A549 (cell line): ENCODE results near the gene FAM170B. TPM values are rescaled to one million over a fixed set of nuclear protein-coding genes. Genes with fewer than 3 reads are reported as not detected.

Source experiments
- ATAC-seq, 2 experiments: fragments of 200-7000 bp in 1 of 2; fragments of >200 bp in 1 of 2; cut with Nextera tagmentation in 1 of 2; cut with Tn5 transposase in 1 of 2; 3 replicates each; pipeline versions ENCODE4 v1.8.0 to v1.9.1; 2018 to 2020; ENCODE audit warnings: mild to moderate bottlenecking in 1 of 2, moderate library complexity in 1 of 2
- CTCF ChIA-PET: fragments of 300-600 bp; sonication (Branson Sonifier 250); formaldehyde crosslinking; extraction: SDS; loops from one replicate; lab custom pipeline; 2021; ENCODE audit warnings: antibody characterized with exemption, inconsistent platforms; lab: Yijun Ruan, JAX
- POLR2A ChIA-PET: fragments of 350-600 bp; formaldehyde crosslinking; extraction: SDS; loops from one replicate; lab custom pipeline; 2021; ENCODE audit warnings: antibody characterized with exemption, inconsistent platforms; lab: Yijun Ruan, JAX
- DNase-seq, 2 experiments: peaks; one replicate each; pipeline versions ENCODE4 v3.0.0 to v3.0.0-alpha.2; 2011 to 2016; ENCODE audit warnings: low read depth in 1 of 2, low spot score in 1 of 2
- FAIRE-seq: peaks from 2 replicates; lab custom pipeline; 2011; peaks lifted over from hg19 to GRCh38; lab: Jason Lieb, UNC
- H3K27ac ChIP-seq, 2 experiments: fragments of >200 bp; sonication (Bioruptor Twin); formaldehyde crosslinking; 3 replicates each; pipeline ENCODE4 v1.5.1; 2016 to 2017
- H3K4me1 ChIP-seq: fragments of >200 bp; sonication (Bioruptor Twin); formaldehyde crosslinking; 3 replicates; pipeline ENCODE4 v1.6.1; 2016
- H3K4me2 ChIP-seq: fragments of >200 bp; sonication (Bioruptor Twin); formaldehyde crosslinking; 3 replicates; pipeline ENCODE4 v1.6.1; 2016
- H3K4me3 ChIP-seq: fragments of >200 bp; sonication (Bioruptor Twin); formaldehyde crosslinking; 3 replicates; pipeline ENCODE4 v1.5.1; 2016
- H3K9me3 ChIP-seq: fragments of >200 bp; sonication (Bioruptor Twin); formaldehyde crosslinking; 3 replicates; pipeline ENCODE4 v1.6.1; 2016
- BHLHE40 ChIP-seq: IDR thresholded peaks from 2 replicates; pipeline ENCODE4 v1.6.1; 2012; ENCODE audit warnings: low read depth, low read length, inconsistent platforms
- CBX2 ChIP-seq: fragments of 200-600 bp; sonication (generic); IDR thresholded peaks from 2 replicates; pipeline ENCODE4 v1.6.1; 2016; ENCODE audit warnings: low read depth, mild to moderate bottlenecking, borderline replicate concordance
- CEBPB ChIP-seq, 2 experiments: fragments of >200 bp in 1 of 2; sonication (Bioruptor Twin) in 1 of 2; formaldehyde crosslinking in 1 of 2; IDR thresholded peaks; 2 replicates each; pipeline ENCODE4 v1.6.1; 2012 to 2016
- CHD2 ChIP-seq: fragments of 150-350 bp; IDR thresholded peaks from 2 replicates; pipeline ENCODE4 v1.6.1; 2014; ENCODE audit warnings: low read length; ENCODE audit not compliant: partially characterized antibody
- CHD4 ChIP-seq: fragments of 200-600 bp; sonication (generic); IDR thresholded peaks from 2 replicates; pipeline ENCODE4 v1.6.1; 2016; ENCODE audit warnings: antibody characterized with exemption, mild to moderate bottlenecking, borderline replicate concordance
- EHF ChIP-seq: fragments of 250-450 bp; sonication (Bioruptor Pico); IDR thresholded peaks from 2 replicates; pipeline ENCODE4 v1.5.0; 2020; ENCODE audit warnings: mild to moderate bottlenecking
- EP300 ChIP-seq, 2 experiments: fragments of >200 bp; sonication (Bioruptor Twin); formaldehyde crosslinking; IDR thresholded peaks; 2 replicates in 1 of 2; 3 replicates in 1 of 2; pipeline ENCODE4 v1.6.1; 2016 to 2017
- FOSL2 ChIP-seq, 2 experiments: fragments of 450-650 bp in 1 of 2; fragments of >200 bp in 1 of 2; sonication (Bioruptor Twin) in 1 of 2; formaldehyde crosslinking; IDR thresholded peaks; 2 replicates each; pipeline versions ENCODE4 v1.5.0 to v1.6.1; 2016 to 2020; ENCODE audit warnings: mild to moderate bottlenecking in 1 of 2, moderate library complexity in 1 of 2
- FOXS1 ChIP-seq: fragments of 250-450 bp; sonication (Bioruptor Pico); IDR thresholded peaks from 2 replicates; pipeline ENCODE4 v1.5.0; 2020; ENCODE audit warnings: mild to moderate bottlenecking, moderate library complexity
- GATA3 ChIP-seq: IDR thresholded peaks from 2 replicates; pipeline ENCODE4 v1.6.1; 2012; ENCODE audit warnings: borderline replicate concordance
- HOXA7 ChIP-seq: fragments of 250-450 bp; sonication (Bioruptor Pico); IDR thresholded peaks from 2 replicates; pipeline ENCODE4 v1.5.0; 2020; ENCODE audit warnings: mild to moderate bottlenecking, moderate library complexity
- HOXB13 ChIP-seq: fragments of 250-450 bp; sonication (Bioruptor Pico); IDR thresholded peaks from 2 replicates; pipeline ENCODE4 v1.5.0; 2020; ENCODE audit warnings: low read depth, mild to moderate bottlenecking, moderate library complexity
- HOXB5 ChIP-seq: fragments of 250-450 bp; sonication (Bioruptor Pico); IDR thresholded peaks from 2 replicates; pipeline ENCODE4 v1.5.0; 2020; ENCODE audit warnings: mild to moderate bottlenecking, moderate library complexity
- JUN ChIP-seq, 2 experiments: fragments of >200 bp; sonication (Bioruptor Twin); formaldehyde crosslinking; IDR thresholded peaks; 2 replicates in 1 of 2; 3 replicates in 1 of 2; pipeline ENCODE4 v1.6.1; 2016 to 2017
- KDM1A ChIP-seq: fragments of 200-600 bp; sonication (generic); IDR thresholded peaks from 2 replicates; pipeline ENCODE4 v1.6.1; 2016; ENCODE audit warnings: low read depth, mild to moderate bottlenecking
- MAZ ChIP-seq: fragments of 150-350 bp; IDR thresholded peaks from 2 replicates; pipeline ENCODE4 v1.6.1; 2014; ENCODE audit warnings: antibody characterized with exemption, low read depth, low read length, borderline replicate concordance
- NFE2L2 ChIP-seq: fragments of 150-350 bp; conservative IDR thresholded peaks from 2 replicates; pipeline ENCODE4 v1.6.1; 2014; ENCODE audit warnings: low read length
- PBX3 ChIP-seq: IDR thresholded peaks from 2 replicates; pipeline ENCODE4 v1.6.1; 2012
- RAD21 ChIP-seq, 2 experiments: fragments of >200 bp in 1 of 2; sonication (Bioruptor Twin) in 1 of 2; formaldehyde crosslinking in 1 of 2; IDR thresholded peaks in 1 of 2; conservative IDR thresholded peaks in 1 of 2; 2 replicates in 1 of 2; 3 replicates in 1 of 2; pipeline ENCODE4 v1.6.1; 2012 to 2018; ENCODE audit warnings: inconsistent platforms in 1 of 2
- RCOR1 ChIP-seq: fragments of 150-350 bp; IDR thresholded peaks from 2 replicates; pipeline ENCODE4 v1.6.1; 2014; ENCODE audit warnings: antibody characterized with exemption, low read length, low read depth
- SREBF2 ChIP-seq: fragments of 450-650 bp; IDR thresholded peaks from 2 replicates; pipeline ENCODE4 v1.6.1; 2014; ENCODE audit warnings: mild to moderate bottlenecking, moderate library complexity
- TFCP2L1 ChIP-seq: fragments of 250-450 bp; sonication (Bioruptor Pico); IDR thresholded peaks from 2 replicates; pipeline ENCODE4 v1.5.0; 2021; ENCODE audit warnings: mild to moderate bottlenecking
- ZFP36 ChIP-seq: fragments of 450-650 bp; IDR thresholded peaks from 2 replicates; pipeline ENCODE4 v1.6.1; 2014; ENCODE audit warnings: borderline replicate concordance; ENCODE audit not compliant: partially characterized antibody
- WGBS: methylation state at CpG from one replicate; pipeline ENCODE4 v1.1.6; 2017; ENCODE audit errors: missing lambda C conversion rate; 5-methylcytosine and 5-hydroxymethylcytosine counted together
- polyA plus RNA-seq, 4 experiments: library from polyadenylated mRNA; depleted of rRNA in 3 of 4; stranded (reverse); fragments of >200 nt; fragmentation: RNase III in 1 of 4; extraction: RNeasy Plus Mini Kit Qiagen cat#74134 plus additional on column Dnase treatment in 1 of 4; gene quantifications; 2 replicates in 3 of 4; 3 replicates in 1 of 4; pipeline ENCODE4 v1.2.3, GENCODE V29; 2011 to 2017
- TF ChIP-seq, protein P1 (sequence below): fragments of 250-450 bp; sonication (Bioruptor Pico); IDR thresholded peaks from 2 replicates; pipeline ENCODE4 v1.5.0; 2021; ENCODE audit warnings: mild to moderate bottlenecking, moderate library complexity, borderline replicate concordance
- TF ChIP-seq, protein P2 (sequence below): fragments of 450-650 bp; IDR thresholded peaks from 2 replicates; pipeline ENCODE4 v1.6.1; 2014; ENCODE audit warnings: antibody characterized with exemption
- TF ChIP-seq, protein P3 (sequence below): fragments of >200 bp; sonication (Bioruptor Twin); formaldehyde crosslinking; IDR thresholded peaks from 2 replicates; pipeline ENCODE4 v1.6.1; 2016
- TF ChIP-seq, protein P4 (sequence below): fragments of 250-450 bp; sonication (Bioruptor Pico); IDR thresholded peaks from 2 replicates; pipeline ENCODE4 v1.5.0; 2020; ENCODE audit warnings: low read depth, mild to moderate bottlenecking, moderate library complexity
- TF ChIP-seq, protein P5 (sequence below): fragments of >200 bp; sonication (Bioruptor Twin); formaldehyde crosslinking; IDR thresholded peaks from 3 replicates; pipeline ENCODE4 v1.6.1; 2016

FAM170B gene
- polyA plus RNA-seq, 2 of the 4 experiments (the other 2 are of a cell fraction) = not detected

DNA sequence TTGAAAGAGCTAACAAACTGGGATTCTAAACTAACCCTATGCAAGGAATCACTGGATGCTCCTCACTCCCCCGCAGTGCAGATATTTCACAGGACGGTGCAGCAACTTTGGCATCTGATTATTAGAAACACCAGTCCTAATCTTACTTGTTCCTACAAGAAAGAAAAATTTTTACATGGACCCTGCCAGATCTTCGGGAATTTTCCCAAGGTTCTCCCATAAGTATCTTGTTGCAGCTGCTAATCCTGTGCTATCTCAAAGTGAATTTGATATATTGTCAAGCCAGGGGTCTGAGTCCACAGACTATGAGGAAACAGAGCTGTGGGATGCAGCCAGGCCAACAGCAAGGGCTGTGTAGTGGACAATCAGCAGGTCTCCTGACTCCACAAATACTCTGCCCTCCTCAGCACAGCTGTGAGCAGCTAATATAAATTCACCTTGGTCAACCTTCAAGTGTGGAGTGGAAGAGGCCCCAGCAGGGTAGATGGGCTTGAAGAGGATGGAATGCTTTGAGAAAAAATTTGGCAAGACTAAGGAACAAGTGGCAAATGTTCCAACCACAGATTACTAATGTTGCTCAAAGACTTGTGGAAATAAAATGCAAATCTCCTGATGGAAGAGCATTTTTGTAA, 44.1 kb downstream of the FAM170B start:
- Histone ChIP-seq H3K4me2 (no peak overlapping the region), H3K4me1 (no peaks in the 10 kb centered on the region), H3K4me3 (no peak overlapping the region), H3K27ac (no peak overlapping the region), H3K9me3 (peaks cover 13% of the 10 kb centered on the region)
- DNase-seq (no peak), ATAC-seq (no peak), FAIRE-seq (no peak)
- POLR2A ChIA-PET = no interaction called here
- WGBS = 4% methylated on average over 3 of the region's 3 CpGs
- TF ChIP-seq CHD2 (no peak), PBX3 (no peak), FOSL2 (IDR thresholded peaks at IDR 0.05) (no peak), FOSL2 (CRISPR knock-in tag; IDR thresholded peaks at IDR 0.05) (no peak), MAZ (no peak), KDM1A (no peak), HOXA7 (CRISPR knock-in tag) (no peak), CHD4 (no peak), TFCP2L1 (no peak), FOXS1 (CRISPR knock-in tag) (no peak), CBX2 (no peak), HOXB5 (CRISPR knock-in tag) (no peak), HOXB13 (CRISPR knock-in tag) (no peak), SREBF2 (no peak), JUN (IDR thresholded peaks at IDR 0.05) (no peak), ZFP36 (no peak), RAD21 (conservative IDR thresholded peaks at IDR 0.05 in 1 of 2, IDR thresholded peaks at IDR 0.05 in 1 of 2) (no peak), CEBPB (IDR thresholded peaks at IDR 0.05) (no peak)
- TF ChIP-seq, protein P1, sequence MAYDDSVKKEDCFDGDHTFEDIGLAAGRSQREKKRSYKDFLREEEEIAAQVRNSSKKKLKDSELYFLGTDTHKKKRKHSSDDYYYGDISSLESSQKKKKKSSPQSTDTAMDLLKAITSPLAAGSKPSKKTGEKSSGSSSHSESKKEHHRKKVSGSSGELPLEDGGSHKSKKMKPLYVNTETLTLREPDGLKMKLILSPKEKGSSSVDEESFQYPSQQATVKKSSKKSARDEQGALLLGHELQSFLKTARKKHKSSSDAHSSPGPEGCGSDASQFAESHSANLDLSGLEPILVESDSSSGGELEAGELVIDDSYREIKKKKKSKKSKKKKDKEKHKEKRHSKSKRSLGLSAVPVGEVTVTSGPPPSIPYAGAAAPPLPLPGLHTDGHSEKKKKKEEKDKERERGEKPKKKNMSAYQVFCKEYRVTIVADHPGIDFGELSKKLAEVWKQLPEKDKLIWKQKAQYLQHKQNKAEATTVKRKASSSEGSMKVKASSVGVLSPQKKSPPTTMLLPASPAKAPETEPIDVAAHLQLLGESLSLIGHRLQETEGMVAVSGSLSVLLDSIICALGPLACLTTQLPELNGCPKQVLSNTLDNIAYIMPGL (CRISPR knock-in tag) = no peak
- TF ChIP-seq, protein P2, sequence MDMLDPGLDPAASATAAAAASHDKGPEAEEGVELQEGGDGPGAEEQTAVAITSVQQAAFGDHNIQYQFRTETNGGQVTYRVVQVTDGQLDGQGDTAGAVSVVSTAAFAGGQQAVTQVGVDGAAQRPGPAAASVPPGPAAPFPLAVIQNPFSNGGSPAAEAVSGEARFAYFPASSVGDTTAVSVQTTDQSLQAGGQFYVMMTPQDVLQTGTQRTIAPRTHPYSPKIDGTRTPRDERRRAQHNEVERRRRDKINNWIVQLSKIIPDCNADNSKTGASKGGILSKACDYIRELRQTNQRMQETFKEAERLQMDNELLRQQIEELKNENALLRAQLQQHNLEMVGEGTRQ = no peak
- TF ChIP-seq, protein P3, sequence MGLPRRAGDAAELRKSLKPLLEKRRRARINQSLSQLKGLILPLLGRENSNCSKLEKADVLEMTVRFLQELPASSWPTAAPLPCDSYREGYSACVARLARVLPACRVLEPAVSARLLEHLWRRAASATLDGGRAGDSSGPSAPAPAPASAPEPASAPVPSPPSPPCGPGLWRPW = no peak
- CTCF ChIA-PET = interaction anchor here (1.0 to 1.2 kb wide), 2 partner anchors 9 to 72 kb away, joined by 3 read pairs; no protein-coding TSS in a partner anchor

DNA sequence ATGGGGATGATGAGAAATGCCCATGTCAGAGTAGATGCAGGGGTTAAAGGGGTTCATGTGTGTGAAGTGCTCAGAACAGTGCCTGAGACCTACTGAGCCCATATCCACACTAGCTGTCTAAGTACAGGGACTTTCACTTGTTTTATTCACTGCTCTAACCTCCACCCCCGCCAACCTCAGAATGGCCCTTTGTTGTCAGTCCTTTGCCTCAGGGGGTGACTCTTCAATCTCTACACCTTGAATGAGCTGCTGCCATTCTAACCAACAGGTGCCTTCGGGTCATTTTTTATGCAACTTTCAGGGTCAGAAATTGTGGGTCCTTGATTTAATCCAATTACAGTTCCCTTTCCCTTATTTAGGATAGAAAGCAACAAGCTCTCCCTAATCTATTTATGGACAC, 44.7 kb downstream of the FAM170B start:
- no peak overlapping the region for H3K4me2 ChIP-seq
- no peak for ATAC-seq
- ChIA-PET POLR2A (no interaction called here), CTCF (interaction anchor here (1.0 kb wide), 1 partner anchor 9 kb away, joined by 3 read pairs; no protein-coding TSS in a partner anchor)
- peaks cover 13% of the 10 kb centered on the region for H3K9me3 ChIP-seq
- H3K4me1 ChIP-seq = no peaks in the 10 kb centered on the region
- no peak for DNase-seq
- no peak for FAIRE-seq
- no peak overlapping the region for H3K4me3 ChIP-seq
- WGBS = 12% methylated on average over 2 of the region's 2 CpGs
- H3K27ac ChIP-seq = no peak overlapping the region
- no peak for TF ChIP-seq BHLHE40
- no peak for TF ChIP-seq RAD21 (conservative IDR thresholded peaks at IDR 0.05 in 1 of 2, IDR thresholded peaks at IDR 0.05 in 1 of 2)
- TF ChIP-seq CBX2 = no peak
- no peak for TF ChIP-seq GATA3
- no peak for TF ChIP-seq CHD2
- no peak for TF ChIP-seq NFE2L2
- TF ChIP-seq, protein P4, sequence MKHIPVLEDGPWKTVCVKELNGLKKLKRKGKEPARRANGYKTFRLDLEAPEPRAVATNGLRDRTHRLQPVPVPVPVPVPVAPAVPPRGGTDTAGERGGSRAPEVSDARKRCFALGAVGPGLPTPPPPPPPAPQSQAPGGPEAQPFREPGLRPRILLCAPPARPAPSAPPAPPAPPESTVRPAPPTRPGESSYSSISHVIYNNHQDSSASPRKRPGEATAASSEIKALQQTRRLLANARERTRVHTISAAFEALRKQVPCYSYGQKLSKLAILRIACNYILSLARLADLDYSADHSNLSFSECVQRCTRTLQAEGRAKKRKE (CRISPR knock-in tag) = no peak
- no peak for TF ChIP-seq TFCP2L1
- no peak for TF ChIP-seq FOXS1 (CRISPR knock-in tag)
- no peak for TF ChIP-seq HOXB5 (CRISPR knock-in tag)
- TF ChIP-seq PBX3 = no peak
- TF ChIP-seq, protein P5, sequence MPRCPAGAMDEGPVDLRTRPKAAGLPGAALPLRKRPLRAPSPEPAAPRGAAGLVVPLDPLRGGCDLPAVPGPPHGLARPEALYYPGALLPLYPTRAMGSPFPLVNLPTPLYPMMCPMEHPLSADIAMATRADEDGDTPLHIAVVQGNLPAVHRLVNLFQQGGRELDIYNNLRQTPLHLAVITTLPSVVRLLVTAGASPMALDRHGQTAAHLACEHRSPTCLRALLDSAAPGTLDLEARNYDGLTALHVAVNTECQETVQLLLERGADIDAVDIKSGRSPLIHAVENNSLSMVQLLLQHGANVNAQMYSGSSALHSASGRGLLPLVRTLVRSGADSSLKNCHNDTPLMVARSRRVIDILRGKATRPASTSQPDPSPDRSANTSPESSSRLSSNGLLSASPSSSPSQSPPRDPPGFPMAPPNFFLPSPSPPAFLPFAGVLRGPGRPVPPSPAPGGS = no peak
- no peak for TF ChIP-seq EHF
- TF ChIP-seq RCOR1 = no peak
- no peak for TF ChIP-seq ZFP36
- TF ChIP-seq, protein P3 = no peak
- no peak for TF ChIP-seq EP300 (IDR thresholded peaks at IDR 0.05)
